Liver (tissue), 9 donors: ENCODE data around the gene MMEL1. TPM values are rescaled to one million over a fixed set of nuclear protein-coding genes. Genes with fewer than 3 reads are reported as not detected.

Experiments used
- DNase-seq: peaks from one replicate; pipeline ENCODE4 v3.0.0-alpha.2; 2017; ENCODE audit warnings: low spot score
- H3K27ac ChIP-seq, 2 donors: one replicate each; pipeline ENCODE4 v1.7.0; 2013; ENCODE audit warnings: inconsistent platforms in 2 of 2, low read length in 2 of 2, control low read depth in 1 of 2, low read depth in 1 of 2, mild to moderate bottlenecking in 1 of 2
- H3K27me3 ChIP-seq, 4 donors: one replicate each; pipeline versions ENCODE4 v1.6.1 to v1.7.0; 2013; ENCODE audit warnings: low read length in 3 of 4, inconsistent platforms in 1 of 4, mild to moderate bottlenecking in 1 of 4, moderate library complexity in 1 of 4; ENCODE audit not compliant: control insufficient read depth in 4 of 4, insufficient read depth in 4 of 4
- H3K36me3 ChIP-seq, 4 donors: one replicate each; pipeline versions ENCODE4 v1.6.1 to v1.7.0; 2013; ENCODE audit warnings: low read length in 3 of 4, mild to moderate bottlenecking in 3 of 4, low read depth in 1 of 4, moderate library complexity in 1 of 4; ENCODE audit not compliant: control insufficient read depth in 4 of 4, insufficient read depth in 3 of 4
- H3K4me1 ChIP-seq, 4 donors: one replicate each; pipeline versions ENCODE4 v1.6.1 to v1.7.0; 2013; ENCODE audit warnings: low read length in 3 of 4, mild to moderate bottlenecking in 3 of 4, moderate library complexity in 1 of 4; ENCODE audit not compliant: control insufficient read depth in 4 of 4, insufficient read depth in 4 of 4
- H3K4me3 ChIP-seq, 3 donors: one replicate each; pipeline versions ENCODE4 v1.6.1 to v1.7.0; 2013; ENCODE audit warnings: low read length in 3 of 3, control low read depth in 1 of 3, low read depth in 1 of 3, mild to moderate bottlenecking in 1 of 3
- H3K9ac ChIP-seq, 2 donors: one replicate each; pipeline ENCODE4 v1.7.0; 2013; ENCODE audit warnings: low read length in 2 of 2, mild to moderate bottlenecking in 2 of 2, moderate library complexity in 2 of 2, control low read depth in 1 of 2, low read depth in 1 of 2
- H3K9me3 ChIP-seq, 4 donors: one replicate each; pipeline versions ENCODE4 v1.6.1 to v1.7.0; 2013; ENCODE audit warnings: low read length in 3 of 4; ENCODE audit not compliant: control insufficient read depth in 4 of 4
- ATF3 ChIP-seq: IDR thresholded peaks from 2 replicates; pipeline ENCODE4 v1.6.1; 2016; ENCODE audit warnings: antibody characterized with exemption
- EGR1 ChIP-seq, 2 donors: IDR thresholded peaks; 2 replicates each; pipeline ENCODE4 v1.6.1; 2016 to 2018; ENCODE audit warnings: antibody characterized with exemption in 2 of 2, low read depth in 2 of 2
- FOXA1 ChIP-seq: IDR thresholded peaks from 2 replicates; pipeline ENCODE4 v1.6.1; 2016; ENCODE audit warnings: antibody characterized with exemption
- FOXA2 ChIP-seq: IDR thresholded peaks from 2 replicates; pipeline ENCODE4 v1.6.1; 2016; ENCODE audit warnings: antibody characterized with exemption
- GABPA ChIP-seq, 2 donors: IDR thresholded peaks in 1 of 2; conservative IDR thresholded peaks in 1 of 2; 2 replicates each; pipeline ENCODE4 v1.6.1; 2016; ENCODE audit warnings: antibody characterized with exemption in 2 of 2, mild to moderate bottlenecking in 1 of 2, moderate library complexity in 1 of 2
- HNF4A ChIP-seq, 2 donors: conservative IDR thresholded peaks; 2 replicates each; pipeline ENCODE4 v1.6.1; 2016; ENCODE audit warnings: antibody characterized with exemption in 2 of 2, mild to moderate bottlenecking in 2 of 2
- HNF4G ChIP-seq: IDR thresholded peaks from 2 replicates; pipeline ENCODE4 v1.6.1; 2016; ENCODE audit warnings: antibody characterized with exemption
- JUND ChIP-seq, 2 donors: IDR thresholded peaks; 2 replicates each; pipeline ENCODE4 v1.6.1; 2016; ENCODE audit warnings: antibody characterized with exemption in 2 of 2
- NR2F2 ChIP-seq: IDR thresholded peaks from 2 replicates; pipeline ENCODE4 v1.6.1; 2016; ENCODE audit warnings: antibody characterized with exemption
- RAD21 ChIP-seq, 2 donors: IDR thresholded peaks; 2 replicates each; pipeline ENCODE4 v1.6.1; 2016; ENCODE audit warnings: antibody characterized with exemption in 2 of 2, mild to moderate bottlenecking in 2 of 2
- REST ChIP-seq: IDR thresholded peaks from 2 replicates; pipeline ENCODE4 v1.6.1; 2016; ENCODE audit warnings: antibody characterized with exemption, mild to moderate bottlenecking
- RXRA ChIP-seq, 2 donors: IDR thresholded peaks; 2 replicates each; pipeline ENCODE4 v1.6.1; 2017 to 2018; ENCODE audit warnings: antibody characterized with exemption in 2 of 2, mild to moderate bottlenecking in 1 of 2
- SP1 ChIP-seq: IDR thresholded peaks from 2 replicates; pipeline ENCODE4 v1.6.1; 2018; ENCODE audit warnings: antibody characterized with exemption, mild to moderate bottlenecking
- YY1 ChIP-seq: IDR thresholded peaks from 2 replicates; pipeline ENCODE4 v1.6.1; 2016; ENCODE audit warnings: antibody characterized with exemption, mild to moderate bottlenecking
- ZBTB33 ChIP-seq: IDR thresholded peaks from 2 replicates; pipeline ENCODE4 v1.6.1; 2016; ENCODE audit warnings: antibody characterized with exemption
- WGBS: extraction: QIAGEN DNeasy Blood & Tissue Kit; methylation state at CpG from one replicate; pipeline ENCODE4 v1.1.7; 2013; 5-methylcytosine and 5-hydroxymethylcytosine counted together
- polyA plus RNA-seq, 2 donors: library from polyadenylated mRNA; stranded (reverse) in 1 of 2; unstranded in 1 of 2; fragments of 200-250 nt in 1 of 2; fragments of >200 nt in 1 of 2; fragmentation: Nextera tagmentation in 1 of 2; extraction: Ambion mirVana in 1 of 2; gene quantifications; one replicate each; pipeline versions ENCODE4 v1.2.1 to v1.2.3, GENCODE V29; 2013 to 2015
- total RNA-seq, 2 donors: library from RNA; depleted of rRNA; stranded (reverse); fragments of >200 nt; gene quantifications; one replicate each; pipeline ENCODE4 v1.2.3, GENCODE V29; 2014
- TF ChIP-seq, protein P1 (sequence below): IDR thresholded peaks from 2 replicates; pipeline ENCODE4 v1.6.1; 2016; ENCODE audit warnings: antibody characterized with exemption
- TF ChIP-seq, protein P2 (sequence below): fragments of 150-350 bp; IDR thresholded peaks from 2 replicates; pipeline ENCODE4 v1.5.1; 2017; ENCODE audit warnings: improper control_type of control experiment, low read depth, low read length; ENCODE audit not compliant: missing input control
- donor health status: healthy.
- donor health status: healthy.
- donor health status: healthy.
- donor health status: healthy.
- donor health status: healthy.

MMEL1 gene
- total and polyA plus RNA-seq, 4 donors, result under 0.01 to 0.42 TPM; not detected in 2

DNA sequence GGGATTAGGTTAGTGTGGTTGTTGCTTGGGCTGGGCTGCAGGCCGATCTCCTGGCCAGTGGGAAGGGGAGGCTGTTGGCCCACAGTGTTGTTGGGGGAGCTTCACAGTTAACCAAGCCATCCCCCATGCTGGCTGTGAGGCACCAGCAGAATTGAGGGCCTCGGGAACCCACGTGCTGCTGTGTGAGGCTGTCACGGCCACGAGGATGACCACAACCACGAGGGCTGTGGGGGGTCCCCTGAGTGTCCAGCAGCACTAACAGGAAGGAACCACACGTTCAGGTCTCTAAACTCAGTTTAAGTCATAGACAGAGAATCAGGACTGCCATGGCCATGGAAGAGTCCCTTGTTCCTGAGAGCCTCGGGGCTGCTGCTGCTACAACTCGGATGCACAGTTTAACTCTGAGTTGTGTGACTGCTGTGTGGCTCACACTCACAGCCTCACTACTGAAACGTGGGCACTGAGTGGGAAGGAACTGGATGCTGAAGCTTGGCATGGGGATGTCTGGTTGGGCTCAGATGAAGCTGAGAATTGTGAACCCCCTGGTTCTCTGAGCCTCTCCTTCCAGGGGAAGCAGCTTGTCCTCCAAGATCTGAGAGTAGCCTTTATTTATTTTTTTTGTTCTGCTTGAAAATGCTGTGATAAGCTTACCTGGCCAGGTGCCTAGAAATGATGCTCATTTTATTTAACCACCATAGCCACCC, 4.8 kb upstream of the MMEL1 start:
- H3K27ac ChIP-seq, result no peak overlapping the region
- no peak overlapping the region for H3K9ac ChIP-seq
- TF ChIP-seq FOXA2 (no peak), HNF4G (no peak), NR2F2 (no peak), REST (no peak), RAD21 (IDR thresholded peaks at IDR 0.05) (no peak), ATF3 (no peak), RXRA (IDR thresholded peaks at IDR 0.05) (no peak), GABPA (IDR thresholded peaks at IDR 0.05 in 1 of 2, conservative IDR thresholded peaks at IDR 0.05 in 1 of 2) (no peak), HNF4A (conservative IDR thresholded peaks at IDR 0.05) (no peak), YY1 (no peak), EGR1 (IDR thresholded peaks at IDR 0.05; ENCODE audit: low read depth in 2 of 2) (no peak)
- TF ChIP-seq, protein P1, sequence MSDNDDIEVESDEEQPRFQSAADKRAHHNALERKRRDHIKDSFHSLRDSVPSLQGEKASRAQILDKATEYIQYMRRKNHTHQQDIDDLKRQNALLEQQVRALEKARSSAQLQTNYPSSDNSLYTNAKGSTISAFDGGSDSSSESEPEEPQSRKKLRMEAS, result no peak
- TF ChIP-seq, protein P2, sequence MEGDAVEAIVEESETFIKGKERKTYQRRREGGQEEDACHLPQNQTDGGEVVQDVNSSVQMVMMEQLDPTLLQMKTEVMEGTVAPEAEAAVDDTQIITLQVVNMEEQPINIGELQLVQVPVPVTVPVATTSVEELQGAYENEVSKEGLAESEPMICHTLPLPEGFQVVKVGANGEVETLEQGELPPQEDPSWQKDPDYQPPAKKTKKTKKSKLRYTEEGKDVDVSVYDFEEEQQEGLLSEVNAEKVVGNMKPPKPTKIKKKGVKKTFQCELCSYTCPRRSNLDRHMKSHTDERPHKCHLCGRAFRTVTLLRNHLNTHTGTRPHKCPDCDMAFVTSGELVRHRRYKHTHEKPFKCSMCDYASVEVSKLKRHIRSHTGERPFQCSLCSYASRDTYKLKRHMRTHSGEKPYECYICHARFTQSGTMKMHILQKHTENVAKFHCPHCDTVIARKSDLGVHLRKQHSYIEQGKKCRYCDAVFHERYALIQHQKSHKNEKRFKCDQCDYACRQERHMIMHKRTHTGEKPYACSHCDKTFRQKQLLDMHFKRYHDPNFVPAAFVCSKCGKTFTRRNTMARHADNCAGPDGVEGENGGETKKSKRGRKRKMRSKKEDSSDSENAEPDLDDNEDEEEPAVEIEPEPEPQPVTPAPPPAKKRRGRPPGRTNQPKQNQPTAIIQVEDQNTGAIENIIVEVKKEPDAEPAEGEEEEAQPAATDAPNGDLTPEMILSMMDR, result no peak
- DNase-seq, result no peak
- peaks cover 2 to 13% (median 8%) of the 10 kb centered on the region in 4 donors for H3K4me1 ChIP-seq
- peaks cover 0 to 15% (median 8%) of the 10 kb centered on the region in 4 donors for H3K9me3 ChIP-seq
- 81% methylated on average over 10 of the region's 10 CpGs for WGBS
- no peaks in the 10 kb centered on the region for H3K36me3 ChIP-seq
- H3K27me3 ChIP-seq, result no peaks in the 10 kb centered on the region
- H3K4me3 ChIP-seq, result no peak overlapping the region

GRCh38 chr1:2636733-2637132, 3.9 kb upstream of the MMEL1 start:
- H3K27me3 ChIP-seq, result no peaks in the 10 kb centered on the region
- 93% methylated on average over 7 of the region's 7 CpGs for WGBS
- no peak for DNase-seq
- TF ChIP-seq, protein P1, result no peak
- no peak for TF ChIP-seq ZBTB33
- no peak for TF ChIP-seq RXRA (IDR thresholded peaks at IDR 0.05)
- no peak for TF ChIP-seq FOXA1
- TF ChIP-seq, protein P2, result no peak
- no peak for TF ChIP-seq FOXA2
- TF ChIP-seq NR2F2, result no peak
- no peak for TF ChIP-seq JUND (IDR thresholded peaks at IDR 0.05)
- no peak for TF ChIP-seq SP1
- TF ChIP-seq EGR1 (IDR thresholded peaks at IDR 0.05; ENCODE audit: low read depth in 2 of 2), result no peak
- TF ChIP-seq HNF4A (conservative IDR thresholded peaks at IDR 0.05), result no peak
- TF ChIP-seq HNF4G, result no peak

More at GRCh38 chr1:2636733-2637132, 3.9 kb upstream of the MMEL1 start:
- Histone ChIP-seq H3K9me3 (peaks cover 0 to 15% (median 8%) of the 10 kb centered on the region in 4 donors), H3K36me3 (no peaks in the 10 kb centered on the region), H3K4me1 (peaks cover 0 to 5% (median under 1%) of the 10 kb centered on the region in 4 donors), H3K27ac (no peak overlapping the region), H3K4me3 (peak overlapping the region in 1 of 3 donors; percentile 22), H3K9ac (no peak overlapping the region)
